Ishikawa (cell line): ENCODE results near the gene PDCD1LG2.

Experiments
- CEBPB ChIP-seq: IDR thresholded peaks from 2 replicates; pipeline ENCODE4 v1.6.1; 2012
- CREB1 ChIP-seq: IDR thresholded peaks from 2 replicates; pipeline ENCODE4 v1.6.1; 2012; ENCODE audit warnings: low read depth
- EGR1 ChIP-seq: IDR thresholded peaks from 2 replicates; pipeline ENCODE4 v1.6.1; 2012
- EP300 ChIP-seq: IDR thresholded peaks from 2 replicates; pipeline ENCODE4 v1.6.1; 2012; ENCODE audit warnings: borderline replicate concordance
- FOXM1 ChIP-seq: IDR thresholded peaks from 2 replicates; pipeline ENCODE4 v1.6.1; 2012; ENCODE audit warnings: low read depth, borderline replicate concordance
- MAX ChIP-seq: IDR thresholded peaks from 2 replicates; pipeline ENCODE4 v1.6.1; 2012
- NFIC ChIP-seq: IDR thresholded peaks from 2 replicates; pipeline ENCODE4 v1.6.1; 2012
- RAD21 ChIP-seq: IDR thresholded peaks from 2 replicates; pipeline ENCODE4 v1.6.1; 2012; ENCODE audit warnings: low read depth
- REST ChIP-seq: IDR thresholded peaks from 2 replicates; pipeline ENCODE4 v1.6.1; 2012; ENCODE audit warnings: low read depth, mild to moderate bottlenecking
- TAF1 ChIP-seq: IDR thresholded peaks from 2 replicates; pipeline ENCODE4 v1.6.1; 2012; ENCODE audit warnings: low read depth, mild to moderate bottlenecking
- TCF12 ChIP-seq: IDR thresholded peaks from 2 replicates; pipeline ENCODE4 v1.6.1; 2012; ENCODE audit warnings: low read depth
- TEAD4 ChIP-seq: IDR thresholded peaks from 2 replicates; pipeline ENCODE4 v1.6.1; 2012
- USF1 ChIP-seq: IDR thresholded peaks from 2 replicates; pipeline ENCODE4 v1.6.1; 2012
- YY1 ChIP-seq: IDR thresholded peaks from 2 replicates; pipeline ENCODE4 v1.6.1; 2012; ENCODE audit warnings: low read depth
- ZBTB7A ChIP-seq: IDR thresholded peaks from 2 replicates; pipeline ENCODE4 v1.6.1; 2012; ENCODE audit warnings: low read depth

The PDCD1LG2 gene

GRCh38 chr9:5532306-5532705, 22.0 kb downstream of the PDCD1LG2 start:
- TF ChIP-seq TAF1 = no peak
- TF ChIP-seq CREB1 = no peak
- no peak for TF ChIP-seq NFIC
- TF ChIP-seq REST = no peak
- no peak for TF ChIP-seq FOXM1
- TF ChIP-seq TCF12 = no peak
- no peak for TF ChIP-seq YY1
- no peak for TF ChIP-seq TEAD4
- TF ChIP-seq EP300 = no peak
- TF ChIP-seq ZBTB7A = no peak
- no peak for TF ChIP-seq EGR1

- TF ChIP-seq RAD21 (no peak), EP300 (no peak), MAX (no peak), NFIC (no peak), ZBTB7A (no peak), REST (no peak), TAF1 (no peak), YY1 (no peak), USF1 (no peak), TCF12 (no peak), CEBPB (no peak)
Measured at GRCh38 chr9:5532790-5533189, 22.5 kb downstream of the PDCD1LG2 start.

GRCh38 chr9:5536684-5537083, 26.4 kb downstream of the PDCD1LG2 start:
- TF ChIP-seq CEBPB (no peak), TAF1 (no peak), TEAD4 (no peak), REST (no peak), EGR1 (no peak), ZBTB7A (no peak), YY1 (no peak), NFIC (no peak), USF1 (no peak), CREB1 (no peak), EP300 (no peak), TCF12 (no peak), RAD21 (no peak), MAX (no peak), FOXM1 (no peak)

- TF ChIP-seq EGR1 (no peak), USF1 (no peak), TCF12 (no peak), FOXM1 (no peak), EP300 (no peak), ZBTB7A (no peak), YY1 (no peak), MAX (no peak), CREB1 (no peak), TAF1 (no peak)
Measured at GRCh38 chr9:5543875-5544702, 33.8 kb downstream of the PDCD1LG2 start.
